Stimulated activated CD8-positive, alpha-beta memory T cell treated with anti-CD3 and anti-CD28 coated beads, Interleukin-15, amount 100 ng/mL, for 4 hours (primary cell): ENCODE results near the gene DIABLO.
"Not testable (repeated sequence)": the region's sequence is repeated elsewhere in the genome, so short reads cannot be mapped to it uniquely, and the experiment has no call there.

Experiments
- DNase-seq, 2 donors: peaks; one replicate each; pipeline ENCODE4 v3.0.0-alpha.2; 2020; ENCODE audit warnings: low read depth in 2 of 2

The DIABLO gene

DNA sequence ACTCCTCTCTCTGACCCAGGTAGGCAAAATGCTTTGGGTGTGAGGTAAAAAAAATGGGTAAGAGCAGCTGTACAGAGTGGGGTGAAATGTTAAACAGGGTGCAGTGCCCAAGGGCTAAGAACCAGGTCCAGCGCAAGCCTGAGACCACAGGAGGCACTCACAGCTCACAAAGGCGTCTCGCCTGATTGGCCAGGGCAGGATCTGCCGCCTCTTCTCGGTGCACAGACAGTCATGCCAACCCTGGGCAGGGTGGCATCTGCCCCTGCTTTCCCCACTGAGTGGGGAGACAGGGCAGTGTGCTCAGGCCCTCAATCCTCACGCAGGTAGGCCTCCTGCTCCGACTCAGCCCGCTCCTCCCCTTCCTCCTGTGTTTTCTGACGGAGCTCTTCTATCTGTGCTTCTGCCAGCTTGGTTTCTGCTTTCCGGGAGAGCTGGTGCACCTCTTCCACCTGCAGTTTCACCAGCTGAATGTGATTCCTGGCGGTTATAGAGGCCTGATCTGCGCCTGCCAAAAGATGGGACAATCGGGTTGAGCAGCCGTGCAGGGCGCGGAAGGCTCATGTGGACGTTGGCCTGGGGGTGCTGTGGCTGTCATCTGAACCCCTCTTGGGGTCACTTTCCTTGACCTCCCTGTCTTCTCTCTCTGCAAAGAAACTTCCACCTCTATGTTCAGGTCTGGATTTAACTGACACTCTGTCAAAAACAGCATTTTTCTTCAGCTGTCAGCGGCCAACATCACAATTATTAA, 17.6 kb downstream of the DIABLO start:
- DNase-seq: no peak

DNA sequence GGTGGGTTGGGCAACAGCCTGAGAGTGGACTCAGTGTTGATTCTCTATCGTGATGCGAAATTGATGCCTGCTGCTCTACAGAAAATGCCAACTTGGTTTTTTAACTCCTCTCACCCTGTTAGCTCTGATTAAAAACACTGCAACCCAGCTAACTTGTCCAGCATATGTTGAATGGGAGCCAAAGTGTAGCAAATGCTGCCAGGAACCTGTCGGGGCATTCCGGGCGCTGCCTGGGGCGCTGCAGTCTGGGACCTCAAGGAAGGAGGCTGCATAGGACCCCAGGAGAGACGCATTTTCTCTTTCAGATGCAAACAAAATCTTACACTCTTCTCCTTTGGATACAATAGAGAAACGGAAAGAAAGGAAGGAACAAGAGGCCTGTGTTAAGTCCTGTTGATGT, 18.5 kb downstream of the DIABLO start:
- DNase-seq: no peak

DNA sequence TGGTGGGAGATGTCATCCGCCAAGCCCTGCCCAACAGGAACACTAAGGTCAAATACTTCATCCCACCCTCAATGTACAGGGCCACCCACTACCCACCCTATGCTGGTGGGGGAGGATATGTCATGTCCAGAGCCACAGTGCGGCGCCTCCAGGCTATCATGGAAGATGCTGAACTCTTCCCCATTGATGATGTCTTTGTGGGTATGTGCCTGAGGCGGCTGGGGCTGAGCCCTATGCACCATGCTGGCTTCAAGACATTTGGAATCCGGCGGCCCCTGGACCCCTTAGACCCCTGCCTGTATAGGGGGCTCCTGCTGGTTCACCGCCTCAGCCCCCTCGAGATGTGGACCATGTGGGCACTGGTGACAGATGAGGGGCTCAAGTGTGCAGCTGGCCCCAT, 18.9 kb downstream of the DIABLO start:
- DNase-seq: no peak

DNA sequence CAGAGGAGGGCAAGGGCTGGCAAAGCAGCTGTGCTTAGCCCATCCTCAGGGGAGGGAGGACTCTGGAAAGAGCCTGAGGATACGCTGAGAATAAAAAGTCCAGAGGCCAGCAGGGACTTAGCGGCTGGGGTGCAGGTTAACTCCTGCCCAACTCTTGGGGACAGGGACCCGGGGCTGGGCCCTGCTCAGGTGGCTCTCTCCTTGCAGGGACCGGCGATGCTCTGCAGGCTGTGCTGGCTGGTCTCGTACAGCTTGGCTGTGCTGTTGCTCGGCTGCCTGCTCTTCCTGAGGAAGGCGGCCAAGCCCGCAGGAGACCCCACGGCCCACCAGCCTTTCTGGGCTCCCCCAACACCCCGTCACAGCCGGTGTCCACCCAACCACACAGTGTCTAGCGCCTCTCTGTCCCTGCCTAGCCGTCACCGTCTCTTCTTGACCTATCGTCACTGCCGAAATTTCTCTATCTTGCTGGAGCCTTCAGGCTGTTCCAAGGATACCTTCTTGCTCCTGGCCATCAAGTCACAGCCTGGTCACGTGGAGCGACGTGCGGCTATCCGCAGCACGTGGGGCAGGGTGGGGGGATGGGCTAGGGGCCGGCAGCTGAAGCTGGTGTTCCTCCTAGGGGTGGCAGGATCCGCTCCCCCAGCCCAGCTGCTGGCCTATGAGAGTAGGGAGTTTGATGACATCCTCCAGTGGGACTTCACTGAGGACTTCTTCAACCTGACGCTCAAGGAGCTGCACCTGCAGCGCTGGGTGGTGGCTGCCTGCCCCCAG, 19.6 kb downstream of the DIABLO start:
- DNase-seq: no peak

DNA sequence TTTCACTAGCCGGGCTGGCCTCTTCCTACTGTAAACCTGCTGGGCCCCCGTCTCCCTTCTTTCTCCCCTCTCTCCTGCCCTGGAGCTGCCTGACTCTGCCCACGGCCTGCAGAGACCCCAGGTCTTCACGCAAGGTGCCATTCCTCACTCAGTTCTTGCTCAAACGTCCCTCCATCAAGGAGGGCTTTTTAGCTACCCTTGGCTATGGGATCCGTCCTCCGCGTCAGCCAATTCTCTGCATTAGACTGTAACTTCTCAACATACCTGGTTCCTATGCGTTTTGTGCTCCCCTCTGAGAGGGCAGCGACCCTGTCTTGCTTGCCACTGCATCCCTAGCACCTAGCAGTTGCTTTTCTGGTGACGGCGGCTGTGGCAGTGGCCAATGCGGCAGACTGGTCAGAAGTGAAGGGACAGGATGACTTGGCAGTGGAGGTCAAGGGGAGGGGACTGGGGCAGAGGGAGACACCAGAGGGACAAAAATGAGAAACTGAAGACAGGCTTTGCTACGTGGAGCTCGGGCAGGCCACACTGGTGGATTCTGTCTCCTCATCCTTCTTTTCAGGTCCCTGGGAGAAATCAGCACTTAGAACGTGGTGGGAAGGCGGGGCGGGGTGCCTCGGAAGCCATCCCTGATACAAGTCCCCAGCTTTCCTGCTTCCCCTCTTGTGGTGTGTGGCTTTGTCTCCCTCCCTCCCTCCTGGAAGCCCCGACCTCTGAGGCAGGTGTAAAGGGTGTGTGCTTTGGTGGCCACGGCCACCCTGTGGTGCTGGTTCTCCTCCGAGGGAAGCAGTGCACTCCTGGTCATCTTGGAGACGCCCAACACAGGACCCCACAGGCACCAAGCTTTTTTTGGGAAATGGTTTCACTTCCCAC, 20.6 kb downstream of the DIABLO start:
- DNase-seq: no peak

DNA sequence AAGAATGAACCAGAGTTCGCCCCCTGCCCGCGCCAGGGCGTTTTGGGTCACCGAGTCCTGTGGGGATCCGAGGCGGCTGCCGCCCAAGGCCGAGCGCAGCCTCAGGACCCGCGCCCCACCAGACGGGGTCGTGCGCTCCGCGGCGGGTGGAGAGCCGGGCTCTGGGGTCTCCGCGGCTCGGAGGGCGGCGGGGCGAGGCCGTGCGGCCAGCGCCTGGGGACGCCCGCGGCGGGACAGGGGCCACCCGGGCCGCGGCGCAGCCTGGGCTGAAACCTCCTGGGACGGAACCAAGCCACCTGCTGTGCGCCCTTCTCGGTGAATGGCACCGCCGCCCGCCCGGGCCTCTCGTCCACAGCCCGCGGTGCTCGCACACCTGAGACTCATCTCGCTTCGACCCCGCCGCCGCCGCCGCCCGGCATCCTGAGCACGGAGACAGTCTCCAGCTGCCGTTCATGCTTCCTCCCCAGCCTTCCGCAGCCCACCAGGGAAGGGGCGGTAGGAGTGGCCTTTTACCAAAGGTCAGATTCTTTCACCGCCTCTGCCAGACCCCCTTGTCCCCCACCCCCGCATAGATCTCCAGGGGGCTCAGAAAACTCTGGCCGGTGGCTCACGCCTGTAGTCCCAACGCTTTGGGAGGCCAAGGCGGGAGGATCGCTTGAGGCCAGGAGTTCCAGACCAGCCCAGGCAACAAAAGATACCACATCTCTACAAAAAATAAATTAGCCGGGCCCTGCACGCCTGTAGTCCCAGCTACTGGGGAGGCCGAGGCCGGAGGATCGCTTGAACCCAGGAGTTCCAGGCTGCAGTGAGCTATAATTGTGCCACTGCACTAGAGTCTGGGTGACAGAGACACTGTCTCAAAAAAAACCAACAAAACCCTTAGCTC, 21.4 kb downstream of the DIABLO start:
- DNase-seq: no peak

DNA sequence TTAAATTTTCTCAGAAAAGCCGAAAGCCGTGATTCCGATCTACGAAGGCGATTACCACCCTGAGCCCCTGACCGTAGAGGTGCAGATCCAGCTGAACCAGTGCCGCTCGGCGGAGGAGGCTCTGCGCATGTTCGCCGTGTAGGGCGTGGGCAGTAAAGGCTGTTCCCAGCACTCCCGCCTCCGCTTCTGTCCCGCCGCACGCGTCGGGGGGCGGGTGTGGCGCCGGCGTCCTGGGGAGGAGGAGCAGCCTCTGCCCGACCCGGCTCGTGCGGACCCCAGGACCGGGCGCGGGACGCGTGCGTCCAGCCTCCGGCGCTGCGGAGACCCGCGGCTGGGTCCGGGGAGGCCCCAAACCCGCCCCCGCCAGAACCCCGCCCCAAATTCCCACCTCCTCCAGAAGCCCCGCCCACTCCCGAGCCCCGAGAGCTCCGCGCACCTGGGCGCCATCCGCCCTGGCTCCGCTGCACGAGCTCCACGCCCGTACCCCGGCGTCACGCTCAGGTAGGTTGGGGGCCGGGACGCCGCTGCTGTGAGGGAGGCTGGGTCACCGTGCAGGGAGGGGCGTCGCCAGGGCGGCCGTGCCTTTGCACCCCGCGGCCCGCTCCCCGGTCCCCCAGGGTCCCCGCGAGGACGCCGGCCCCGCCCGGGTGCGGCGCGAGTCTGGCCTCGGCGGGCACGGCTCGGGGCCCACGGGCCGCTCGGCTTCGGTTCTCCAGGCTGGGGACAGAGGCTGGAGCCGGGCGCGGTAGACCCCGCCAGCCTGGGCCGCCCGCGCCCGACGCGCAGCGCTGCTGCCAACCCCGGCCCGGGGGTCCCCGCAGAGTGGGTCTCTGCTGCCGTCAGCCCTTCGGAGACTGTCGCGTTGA, 22.3 kb downstream of the DIABLO start, which contains the start of gene B3GNT4:
B3GNT4 (plus strand) TSS at position 409 of the 866 bp plus-strand sequence. CDS start 910 bp downstream, outside the sequence.
- peak; percentile 58 to 65 for DNase-seq

DNA sequence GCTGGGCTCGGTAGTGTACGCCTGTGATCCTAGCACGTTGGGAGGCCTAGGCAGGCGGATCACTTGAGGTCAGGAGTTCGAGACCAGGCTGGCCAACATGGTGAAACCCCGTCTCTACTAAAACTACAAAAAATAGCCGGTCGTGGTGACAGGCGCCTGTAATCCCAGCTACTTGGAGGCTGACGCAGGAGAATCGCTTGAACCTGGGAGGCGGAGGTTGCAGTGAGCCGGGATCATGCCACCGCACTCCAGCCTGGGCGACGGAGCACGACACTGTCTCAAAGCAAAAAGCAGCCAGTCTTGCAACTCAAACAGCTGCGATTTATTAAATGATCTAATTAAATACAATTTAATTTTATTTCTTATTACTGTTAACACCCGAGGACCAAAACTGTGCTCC, 23.0 kb downstream of the DIABLO start:
- DNase-seq: not testable (repeated sequence)

DNA sequence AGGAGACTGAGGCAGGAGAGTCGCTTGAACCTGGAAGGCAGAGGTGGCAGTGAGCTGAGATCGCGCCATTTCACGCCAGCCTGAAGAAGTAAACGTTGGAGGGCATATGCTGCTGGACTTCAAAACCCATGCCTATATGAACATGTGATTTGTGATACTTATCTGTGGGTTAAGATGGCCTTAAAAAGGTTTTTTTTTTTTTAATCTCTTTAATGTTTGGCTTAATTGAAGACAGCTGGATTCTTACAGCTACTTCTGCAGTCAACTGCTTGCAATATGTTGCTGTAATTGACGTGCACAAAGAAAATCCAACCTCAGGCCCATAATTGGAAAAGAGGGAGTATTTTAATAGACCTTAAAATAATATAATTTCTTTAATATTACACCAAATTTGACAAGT, 23.8 kb downstream of the DIABLO start:
- no peak for DNase-seq

DNA sequence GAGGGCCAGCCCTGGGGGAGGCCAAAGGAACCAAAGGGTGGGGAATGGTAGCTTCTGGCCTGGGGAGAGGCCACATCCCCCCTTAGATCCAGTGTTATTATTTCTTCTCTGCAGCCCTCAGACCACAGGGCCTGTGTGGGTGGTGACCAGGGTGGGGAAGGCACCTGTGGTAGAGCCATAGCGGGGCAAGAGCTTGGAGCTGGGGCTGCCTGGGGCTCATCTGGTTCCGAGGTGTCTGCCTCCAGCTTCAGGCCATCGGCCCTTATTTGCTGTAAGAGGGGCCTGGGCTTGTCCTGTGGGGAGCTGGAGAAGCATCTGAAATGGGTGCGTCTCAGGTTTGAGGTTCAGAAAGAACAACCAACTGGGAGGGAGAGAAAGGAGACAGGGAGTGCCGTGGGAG, 24.5 kb downstream of the DIABLO start:
- DNase-seq: no peak

DNA sequence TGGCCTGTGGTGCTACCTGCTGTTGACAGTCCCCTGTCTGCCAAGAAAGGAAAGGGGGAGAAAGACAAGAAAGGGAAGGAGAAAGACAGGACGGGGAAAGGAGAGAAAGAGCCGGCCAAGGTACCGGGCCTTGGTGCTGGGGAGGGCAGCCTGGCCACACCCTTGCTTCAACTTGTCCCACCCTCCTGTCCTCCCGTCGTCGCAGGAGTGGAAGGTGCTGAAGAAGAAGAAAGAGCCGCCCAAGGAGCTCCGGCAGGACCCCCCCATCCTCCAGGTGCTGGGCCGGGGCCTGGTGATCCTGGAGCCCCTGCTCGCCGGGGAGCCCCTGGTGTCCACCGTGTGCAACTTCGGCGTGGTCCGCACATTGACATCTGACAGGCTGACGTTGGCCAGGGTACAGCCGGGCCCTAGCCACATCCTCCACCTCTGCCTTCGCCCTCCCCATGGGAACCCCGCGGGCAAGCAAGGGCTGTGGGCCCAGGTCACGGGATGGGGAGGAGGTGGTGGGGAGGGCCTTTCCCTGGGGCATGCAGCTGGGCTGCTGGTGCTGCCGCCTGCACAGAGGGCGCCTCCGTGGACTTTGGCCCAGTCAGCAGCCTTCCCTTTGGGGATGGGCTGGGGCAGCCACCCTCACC, 25.2 kb downstream of the DIABLO start:
- no peak for DNase-seq

DNA sequence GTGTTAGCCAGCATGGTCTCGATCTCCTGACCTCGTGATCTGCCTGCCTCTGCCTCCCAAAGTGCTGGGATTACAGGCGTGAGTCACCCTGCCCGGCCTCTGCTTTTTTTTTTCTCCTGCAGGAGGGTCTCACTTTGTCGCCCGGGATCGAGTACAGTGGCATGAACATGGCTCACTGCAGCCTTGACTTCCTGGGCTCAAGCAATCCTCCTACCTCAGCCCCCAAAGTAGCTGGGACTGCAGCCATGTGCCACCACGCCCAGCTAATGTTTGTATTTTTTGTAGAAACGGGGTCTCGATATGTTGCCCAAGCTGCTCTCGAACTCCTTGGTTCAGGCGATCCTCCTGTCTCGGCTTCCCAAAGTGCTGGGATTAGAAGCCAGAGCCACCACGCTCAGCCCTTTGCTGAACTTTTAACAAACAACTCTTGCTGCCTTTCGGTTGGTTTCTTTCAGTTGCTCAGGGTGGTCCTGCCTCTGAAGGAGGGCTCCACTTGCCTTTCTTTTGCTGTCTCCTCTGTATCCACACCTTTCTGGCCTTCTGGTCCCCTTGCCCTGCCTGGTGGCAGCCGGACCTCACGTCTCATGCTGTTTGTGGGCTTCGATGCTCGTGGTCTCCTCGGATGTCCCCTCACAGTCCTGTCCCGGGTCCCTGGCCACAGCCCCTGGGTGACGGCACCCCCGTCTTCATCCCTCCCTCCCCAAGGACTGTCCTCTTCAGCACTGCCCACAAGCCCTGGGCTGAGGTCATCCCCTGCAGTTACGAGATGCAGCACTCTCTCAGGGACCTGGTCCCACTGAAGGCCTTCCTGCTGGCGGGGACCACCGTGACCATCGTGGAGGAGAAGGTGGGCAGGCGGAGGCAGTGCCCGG, 26.1 kb downstream of the DIABLO start:
- DNase-seq: no peak

DNA sequence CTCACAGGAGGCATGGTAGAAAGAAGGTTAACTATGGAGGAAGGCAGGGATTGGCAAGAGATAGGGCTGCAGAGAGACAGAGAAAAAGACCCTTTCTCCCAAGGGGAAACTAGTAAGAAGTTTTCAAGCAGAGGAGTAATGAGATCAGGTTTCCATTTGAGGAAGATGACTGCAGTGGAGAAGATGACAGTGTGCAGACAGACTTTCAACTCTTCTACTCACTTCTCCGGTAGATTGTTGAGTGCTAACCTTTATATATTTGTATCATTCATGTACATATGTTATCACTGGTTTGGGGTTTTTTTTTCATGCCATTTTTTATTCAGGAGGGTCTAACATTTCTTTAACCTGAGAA, 28.3 kb downstream of the DIABLO start:
- DNase-seq: no peak

DNA sequence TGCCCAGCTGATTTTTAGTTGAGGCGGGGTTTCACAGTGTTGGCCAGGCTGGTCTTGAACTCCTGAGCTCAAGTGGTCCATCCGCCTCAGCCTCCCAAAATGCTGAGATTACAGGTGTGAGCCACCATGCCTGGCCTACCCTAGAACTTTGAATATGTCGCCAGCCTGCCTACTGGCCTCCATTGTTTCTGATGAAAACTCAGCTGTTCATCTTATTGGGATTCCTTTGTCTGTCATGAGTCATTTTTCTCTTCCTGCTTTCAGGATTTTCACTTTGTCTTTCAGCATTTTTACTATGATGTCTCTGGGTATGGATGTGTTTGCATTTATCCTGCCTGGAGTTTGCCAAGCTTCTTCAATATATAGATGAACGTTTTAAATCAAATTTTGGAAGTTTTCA, 30.4 kb downstream of the DIABLO start:
- DNase-seq: no peak

DNA sequence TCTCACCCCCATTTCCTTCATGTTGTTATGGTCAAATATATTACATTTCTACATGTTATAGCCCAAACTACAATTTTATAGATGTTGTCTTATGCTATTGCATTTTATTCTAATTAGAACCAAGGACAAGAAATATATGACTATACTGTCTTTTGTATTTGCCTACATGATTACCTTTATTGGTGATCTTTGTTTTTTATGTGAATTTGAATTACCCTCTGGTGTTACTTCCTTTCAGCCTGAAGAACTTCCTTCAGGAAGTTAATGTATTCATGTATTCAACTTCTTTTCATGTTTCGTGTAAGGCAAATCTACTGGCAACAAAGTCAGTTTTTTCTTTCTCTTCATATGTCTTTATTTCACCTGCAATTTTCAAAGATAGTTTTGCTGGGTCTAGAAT, 31.0 kb downstream of the DIABLO start:
- no peak for DNase-seq

DNA sequence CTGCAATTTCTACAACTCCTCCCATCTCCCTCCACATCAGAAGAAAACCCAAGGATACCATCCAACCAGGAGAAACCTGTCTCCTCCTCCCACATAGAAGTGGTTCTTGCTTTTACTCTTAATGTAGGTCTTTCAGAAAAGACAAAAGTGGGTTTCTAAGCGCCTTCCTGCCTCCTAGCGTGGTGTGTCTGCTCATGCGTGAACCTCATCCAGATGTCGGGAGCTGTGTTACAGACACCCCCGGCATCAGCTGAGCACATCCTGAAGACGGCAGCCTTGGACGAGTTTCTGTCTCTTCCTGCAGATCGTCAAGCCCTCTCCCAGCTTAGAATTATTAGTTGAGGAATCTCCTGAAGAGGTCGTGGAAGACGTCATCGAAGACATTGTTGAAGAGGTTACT, 33.4 kb downstream of the DIABLO start:
- no peak for DNase-seq

DNA sequence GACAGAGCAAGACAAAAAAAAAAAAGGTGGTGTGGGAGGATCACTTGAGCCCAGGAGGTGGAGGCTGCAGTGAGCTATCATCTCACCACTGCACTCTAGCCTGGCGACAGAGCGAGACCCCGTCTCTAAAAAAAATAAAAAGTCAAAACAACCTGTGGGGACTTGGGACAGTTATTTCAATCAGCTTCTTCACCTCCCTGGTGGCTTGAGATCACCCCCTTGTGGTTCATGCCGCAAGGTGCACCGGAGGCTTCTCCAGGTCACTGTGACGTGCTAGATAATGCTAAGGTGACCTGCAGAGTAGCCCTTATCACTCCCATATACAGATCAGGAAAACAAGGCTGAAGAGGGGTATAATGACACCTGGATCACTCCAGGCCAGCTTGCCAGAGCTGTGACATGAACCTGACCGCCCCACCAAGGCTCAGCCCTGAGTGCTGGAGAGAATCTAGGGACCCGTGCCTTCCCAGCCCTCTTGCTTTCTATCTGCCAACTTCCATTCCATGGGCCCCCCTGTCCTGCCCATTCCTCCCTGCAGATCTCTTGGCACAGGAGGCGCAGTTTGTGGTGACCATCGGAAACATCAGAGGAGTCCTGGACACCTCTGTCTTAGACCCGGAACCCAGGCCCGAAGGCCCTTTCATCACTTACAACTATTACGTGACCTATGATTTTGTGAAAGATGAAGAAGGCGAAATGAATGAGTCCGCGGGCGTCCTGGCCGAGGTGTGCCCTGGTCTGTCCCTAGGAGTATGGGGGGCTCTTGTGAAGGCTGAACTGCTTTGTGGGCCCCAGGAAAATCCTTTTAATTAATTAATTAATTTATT, 34.8 kb downstream of the DIABLO start:
- peak in 1 of 2 donors; percentile 51 for DNase-seq
